Tibial nerve (tissue), 4 donors: ENCODE measurements around the gene SVIL. TPM values are rescaled to one million over a fixed set of nuclear protein-coding genes. Genes with fewer than 3 reads are reported as not detected.
A peak's percentile ranks its signal among the peaks of the same experiment; 100 is the strongest.
"Not testable (repeated sequence)": the region's sequence is repeated elsewhere in the genome, so short reads cannot be mapped to it uniquely, and the experiment has no call there.

ENCODE experiments used
- DNase-seq, 2 donors: peaks; one replicate each; pipeline ENCODE4 v3.0.0-alpha.2; 2019; ENCODE audit warnings: low spot score in 2 of 2
- H3K27ac ChIP-seq, 4 donors: fragments of 200-600 bp; sonication (generic) in 3 of 4; one replicate each; pipeline ENCODE4 v1.5.1; 2017 to 2019; ENCODE audit warnings: mild to moderate bottlenecking in 1 of 4
- H3K27me3 ChIP-seq, 2 donors: fragments of 200-600 bp; sonication (generic) in 1 of 2; one replicate each; pipeline versions ENCODE4 v1.5.1 to v1.6.0; 2017 to 2019
- H3K36me3 ChIP-seq, 3 donors: fragments of 200-600 bp; sonication (generic); one replicate each; pipeline ENCODE4 v1.5.1; 2018 to 2019
- H3K4me1 ChIP-seq, 4 donors: fragments of 200-600 bp; sonication (generic) in 3 of 4; one replicate each; pipeline ENCODE4 v1.5.1; 2017 to 2019
- H3K4me3 ChIP-seq, 4 donors: fragments of 200-600 bp; sonication (generic) in 3 of 4; one replicate each; pipeline ENCODE4 v1.5.1; 2017 to 2019; ENCODE audit warnings: mild to moderate bottlenecking in 1 of 4, moderate library complexity in 1 of 4
- H3K9me3 ChIP-seq, 4 donors: fragments of 200-600 bp; sonication (generic) in 3 of 4; one replicate each; pipeline ENCODE4 v1.5.1; 2017 to 2019
- CTCF ChIP-seq, 5 experiments: fragments of 200-600 bp in 3 of 5; fragments of 450-650 bp in 2 of 5; sonication (generic) in 3 of 5; IDR thresholded peaks; one replicate each; pipeline ENCODE4 v1.5.1; 2016 to 2019; ENCODE audit warnings: antibody characterized with exemption in 5 of 5, mild to moderate bottlenecking in 3 of 5, moderate library complexity in 2 of 5
- EP300 ChIP-seq, 2 donors: sonication (generic); formaldehyde crosslinking; IDR thresholded peaks; one replicate each; pipeline ENCODE4 v1.6.1; 2017; ENCODE audit warnings: antibody characterized with exemption in 2 of 2, mild to moderate bottlenecking in 1 of 2
- POLR2A ChIP-seq, 2 donors: fragments of 450-650 bp; IDR thresholded peaks; one replicate each; pipeline ENCODE4 v1.6.1; 2017; ENCODE audit warnings: antibody characterized with exemption in 2 of 2, mild to moderate bottlenecking in 2 of 2, moderate library complexity in 2 of 2
- WGBS, 2 donors: methylation state at CpG; one replicate each; pipeline ENCODE4 v1.1.5; 2018; 5-methylcytosine and 5-hydroxymethylcytosine counted together
- total RNA-seq, 4 donors: library from RNA; depleted of rRNA; stranded (reverse); fragments of >200 nt; gene quantifications; one replicate each; pipeline ENCODE4 v1.1.0, GENCODE V29; 2016

SVIL gene
- total RNA-seq, 4 donors from 2014 or later, result 23.6 to 32.0 (median 26.0) TPM

- WGBS, 2 donors, result 87 to 88% methylated on average over 9 of the region's 9 CpGs
- Histone ChIP-seq H3K27ac (no peak overlapping the region), H3K4me3 (no peak overlapping the region), H3K4me1 (peaks cover 0 to 14% (median 0%) of the 10 kb centered on the region in 4 donors), H3K36me3 (peaks cover 0 to 27% (median 0%) of the 10 kb centered on the region in 3 donors), H3K9me3 (no peaks in the 10 kb centered on the region), H3K27me3 (no peaks in the 10 kb centered on the region)
- TF ChIP-seq EP300 (IDR thresholded peaks at IDR 0.05) (no peak), POLR2A (IDR thresholded peaks at IDR 0.05) (no peak), CTCF (IDR thresholded peaks at IDR 0.05) (no peak)
- no peak for DNase-seq
Measured at GRCh38 chr10:29524720-29525119, 110.1 kb downstream of the SVIL start.

- H3K4me1 ChIP-seq, result peaks cover 0 to 14% (median 0%) of the 10 kb centered on the region in 4 donors
- no peak for TF ChIP-seq EP300 (IDR thresholded peaks at IDR 0.05)
Measured at GRCh38 chr10:29524294-29524693, 110.5 kb downstream of the SVIL start.

GRCh38 chr10:29522918-29523317 lies 111.9 kb downstream of the SVIL start:
- H3K4me1 ChIP-seq, result peaks cover 0 to 14% (median 0%) of the 10 kb centered on the region in 4 donors
- TF ChIP-seq EP300 (IDR thresholded peaks at IDR 0.05), result no peak
- 43 to 49% methylated on average over 4 of the region's 4 CpGs for WGBS, 2 donors

More at GRCh38 chr10:29524294-29524693, 110.5 kb downstream of the SVIL start:
- WGBS, 2 donors, result 84 to 91% methylated on average over 7 of the region's 7 CpGs
- Histone ChIP-seq H3K4me3 (no peak overlapping the region), H3K9me3 (no peaks in the 10 kb centered on the region), H3K36me3 (peaks cover 0 to 27% (median 0%) of the 10 kb centered on the region in 3 donors), H3K27ac (no peak overlapping the region), H3K27me3 (no peaks in the 10 kb centered on the region)
- no peak for DNase-seq

GRCh38 chr10:29522061-29522855 lies 112.5 kb downstream of the SVIL start:
- peak overlapping the region in 3 of 4 donors; percentile 0 to 45 (median 27) for H3K4me3 ChIP-seq
- no peaks in the 10 kb centered on the region for H3K27me3 ChIP-seq
- peak overlapping the region in 3 of 4 donors; percentile 2 to 72 (median 57) for H3K27ac ChIP-seq
- 43 to 50% methylated on average over 20 of the region's 20 CpGs for WGBS, 2 donors
- H3K9me3 ChIP-seq, result no peaks in the 10 kb centered on the region
- DNase-seq, result no peak
- peaks cover 0 to 14% (median 0%) of the 10 kb centered on the region in 4 donors for H3K4me1 ChIP-seq
- TF ChIP-seq EP300 (IDR thresholded peaks at IDR 0.05), result no peak
- no peak for TF ChIP-seq CTCF (IDR thresholded peaks at IDR 0.05)
- no peak for TF ChIP-seq POLR2A (IDR thresholded peaks at IDR 0.05)
- H3K36me3 ChIP-seq, result peaks cover 0 to 27% (median 0%) of the 10 kb centered on the region in 3 donors

More at GRCh38 chr10:29522918-29523317, 111.9 kb downstream of the SVIL start:
- Histone ChIP-seq H3K27me3 (no peaks in the 10 kb centered on the region), H3K4me3 (peak overlapping the region in 2 of 4 donors; percentile 27 to 45), H3K9me3 (no peaks in the 10 kb centered on the region), H3K27ac (peak overlapping the region in 2 of 4 donors; percentile 57 to 72), H3K36me3 (peaks cover 0 to 27% (median 0%) of the 10 kb centered on the region in 3 donors)
- DNase-seq, result no peak

GRCh38 chr10:29519659-29520058 lies 115.1 kb downstream of the SVIL start:
- WGBS, 2 donors, result 83 to 95% methylated on average over 3 of the region's 3 CpGs
- H3K9me3 ChIP-seq, result no peaks in the 10 kb centered on the region
- no peak for TF ChIP-seq CTCF (IDR thresholded peaks at IDR 0.05)
- no peak for TF ChIP-seq EP300 (IDR thresholded peaks at IDR 0.05)
- TF ChIP-seq POLR2A (IDR thresholded peaks at IDR 0.05), result no peak
- peaks cover 0 to 27% (median 0%) of the 10 kb centered on the region in 3 donors for H3K36me3 ChIP-seq
- H3K27ac ChIP-seq, result no peak overlapping the region
- peaks cover 0 to 14% (median 0%) of the 10 kb centered on the region in 4 donors for H3K4me1 ChIP-seq
- no peak for DNase-seq
- no peaks in the 10 kb centered on the region for H3K27me3 ChIP-seq
- no peak overlapping the region for H3K4me3 ChIP-seq

- H3K27ac ChIP-seq, result no peak overlapping the region
- H3K36me3 ChIP-seq, result peaks cover 0 to 14% (median 0%) of the 10 kb centered on the region in 3 donors
- H3K4me3 ChIP-seq, result no peak overlapping the region
- no peaks in the 10 kb centered on the region for H3K9me3 ChIP-seq
- WGBS, 2 donors, result 57 to 71% methylated on average over 8 of the region's 8 CpGs
- peaks cover 0 to 8% (median 0%) of the 10 kb centered on the region in 4 donors for H3K4me1 ChIP-seq
- H3K27me3 ChIP-seq, result no peaks in the 10 kb centered on the region
- TF ChIP-seq POLR2A (IDR thresholded peaks at IDR 0.05) (no peak), CTCF (IDR thresholded peaks at IDR 0.05) (peak in 4 of 5 experiments; percentile 14 to 30 (median 28)), EP300 (IDR thresholded peaks at IDR 0.05) (no peak)
- peak in 1 of 2 donors; percentile 57 for DNase-seq
Measured at GRCh38 chr10:29517352-29517923, 117.3 kb downstream of the SVIL start.

- peaks cover 0 to 16% (median 0%) of the 10 kb centered on the region in 3 donors for H3K36me3 ChIP-seq
- H3K27ac ChIP-seq, H3K4me3 ChIP-seq, H3K27me3 ChIP-seq, DNase-seq, H3K9me3 ChIP-seq, H3K4me1 ChIP-seq: not testable (repeated sequence)
- 70% methylated on average over 18 of the region's 19 CpGs for WGBS, 2 donors
Measured at GRCh38 chr10:29516309-29516932, 118.3 kb downstream of the SVIL start.

- H3K36me3 ChIP-seq, result peaks cover 0 to 14% (median 0%) of the 10 kb centered on the region in 3 donors
- H3K27ac ChIP-seq, H3K9me3 ChIP-seq, H3K4me3 ChIP-seq, H3K4me1 ChIP-seq, DNase-seq, H3K27me3 ChIP-seq: not testable (repeated sequence)
- 69 to 75% methylated on average over 12 of the region's 12 CpGs for WGBS, 2 donors
Measured at GRCh38 chr10:29515879-29516278, 118.9 kb downstream of the SVIL start.
